GM19023 (cell line): ENCODE measurements around the gene TMPRSS11F.
"Not testable (repeated sequence)": the region's sequence is repeated elsewhere in the genome, so short reads cannot be mapped to it uniquely, and the experiment has no call there.

Source experiments
- ATAC-seq: cut with Tn5 transposase; IDR thresholded peaks from one replicate; pipeline ENCODE4 v1.9.1; 2021; ENCODE audit warnings: mild to moderate bottlenecking, moderate library complexity; ENCODE audit not compliant: unreplicated experiment

TMPRSS11F gene

GRCh38 chr4:68129793-68130192, at the start of gene TMPRSS11F:
Gene TMPRSS11F (minus strand): TSS chr4:68129869. CDS start chr4:68129820, 49 bp downstream.
- no peak for ATAC-seq

- ATAC-seq: no peak
Observed at GRCh38 chr4:68176904-68177303, 47.2 kb upstream of the TMPRSS11F start.

GRCh38 chr4:68176500-68176899, 46.8 kb upstream of the TMPRSS11F start:
- ATAC-seq: no peak

- ATAC-seq: peak; percentile 77
Observed at GRCh38 chr4:68175562-68176155, 46.0 kb upstream of the TMPRSS11F start.

- ATAC-seq: not testable (repeated sequence)
Observed at GRCh38 chr4:68174389-68174788, 44.7 kb upstream of the TMPRSS11F start.

- ATAC-seq: not testable (repeated sequence)
Observed at GRCh38 chr4:68172147-68172546, 42.5 kb upstream of the TMPRSS11F start.

- no peak for ATAC-seq
Observed at GRCh38 chr4:68167706-68168105, 38.0 kb upstream of the TMPRSS11F start.

GRCh38 chr4:68167166-68167565, 37.5 kb upstream of the TMPRSS11F start:
- no peak for ATAC-seq

- ATAC-seq: no peak
Observed at GRCh38 chr4:68163754-68164153, 34.1 kb upstream of the TMPRSS11F start.

- ATAC-seq: no peak
Observed at GRCh38 chr4:68162196-68162595, 32.5 kb upstream of the TMPRSS11F start.

- ATAC-seq: no peak
Observed at GRCh38 chr4:68152411-68152810, 22.7 kb upstream of the TMPRSS11F start.

- ATAC-seq: no peak
Observed at GRCh38 chr4:68148800-68149685, 19.4 kb upstream of the TMPRSS11F start.

- no peak for ATAC-seq
Observed at GRCh38 chr4:68147079-68147478, 17.4 kb upstream of the TMPRSS11F start.

- ATAC-seq: no peak
Observed at GRCh38 chr4:68145261-68145660, 15.6 kb upstream of the TMPRSS11F start.

GRCh38 chr4:68141852-68142251, 12.2 kb upstream of the TMPRSS11F start:
- no peak for ATAC-seq

GRCh38 chr4:68132342-68132741, 2.7 kb upstream of the TMPRSS11F start:
- no peak for ATAC-seq

GRCh38 chr4:68124262-68124661, 5.4 kb downstream of the TMPRSS11F start:
- ATAC-seq: no peak

GRCh38 chr4:68123525-68123924, 6.1 kb downstream of the TMPRSS11F start:
- no peak for ATAC-seq

- ATAC-seq: no peak
Observed at GRCh38 chr4:68119921-68120320, 9.7 kb downstream of the TMPRSS11F start.

- ATAC-seq: no peak
Observed at GRCh38 chr4:68110441-68110840, 19.2 kb downstream of the TMPRSS11F start.

- ATAC-seq: no peak
Observed at GRCh38 chr4:68109868-68110267, 19.8 kb downstream of the TMPRSS11F start.

- no peak for ATAC-seq
Observed at GRCh38 chr4:68082758-68083157, 46.9 kb downstream of the TMPRSS11F start.
